ENCODE data around the gene ITFG2.

Gene ITFG2

GRCh38 chr12:2820432-2820831, 8.0 kb downstream of the ITFG2 start:
- H3K4me1 ChIP-seq (ENCODE audit: insufficient read depth, low read length, poor library complexity, severe bottlenecking): no peaks in the 10 kb centered on the region
- TF ChIP-seq CTCF (conservative IDR thresholded peaks at IDR 0.05; ENCODE audit: low read length) (no peak), EZH2phosphoT487 (IDR thresholded peaks at IDR 0.05; ENCODE audit: borderline replicate concordance) (no peak)
- no peaks in the 10 kb centered on the region for H3F3A ChIP-seq (ENCODE audit: low read depth)
- peaks cover 13% of the 10 kb centered on the region; the same call in 1 of the 2 replicates for H3K36me3 ChIP-seq (ENCODE audit: insufficient read depth, low read length)
- H3K79me2 ChIP-seq (ENCODE audit: insufficient read depth, low read length): no peaks in the 10 kb centered on the region
- H3K9me2 ChIP-seq (replicated peaks; ENCODE audit: low read depth, low read length): no peaks in the 10 kb centered on the region
- no peak overlapping the region for H3K9ac ChIP-seq (ENCODE audit: low read depth, low read length, poor library complexity, severe bottlenecking)
- no peaks in the 10 kb centered on the region for H4K20me1 ChIP-seq (ENCODE audit: insufficient read depth, low read length, poor library complexity, severe bottlenecking)
- H3K27me3 ChIP-seq (ENCODE audit: insufficient read depth, low read length, poor library complexity, severe bottlenecking): no peaks in the 10 kb centered on the region
- no peak overlapping the region for H3K4me3 ChIP-seq (ENCODE audit: low read length, poor library complexity, severe bottlenecking)
- no peaks in the 10 kb centered on the region for H3K9me3 ChIP-seq (ENCODE audit: insufficient read depth, low read depth, low read length)
- H3K4me2 ChIP-seq (ENCODE audit: low read depth, low read length, poor library complexity, severe bottlenecking): no peak overlapping the region
- H2AFZ ChIP-seq (ENCODE audit: low read length): no peak overlapping the region

GRCh38 chr12:2823483-2823882, 11.0 kb downstream of the ITFG2 start:
- Histone ChIP-seq H3K4me1 (ENCODE audit: insufficient read depth, low read length, poor library complexity, severe bottlenecking) (no peaks in the 10 kb centered on the region), H3K36me3 (ENCODE audit: insufficient read depth, low read length) (peaks cover 9% of the 10 kb centered on the region; the same call in 1 of the 2 replicates), H4K20me1 (ENCODE audit: insufficient read depth, low read length, poor library complexity, severe bottlenecking) (no peaks in the 10 kb centered on the region), H3K9ac (ENCODE audit: low read depth, low read length, poor library complexity, severe bottlenecking) (no peak overlapping the region), H3K79me2 (ENCODE audit: insufficient read depth, low read length) (no peaks in the 10 kb centered on the region), H3K27me3 (ENCODE audit: insufficient read depth, low read length, poor library complexity, severe bottlenecking) (no peaks in the 10 kb centered on the region), H3K4me3 (ENCODE audit: low read length, poor library complexity, severe bottlenecking) (no peak overlapping the region), H2AFZ (ENCODE audit: low read length) (no peak overlapping the region), H3F3A (ENCODE audit: low read depth) (no peaks in the 10 kb centered on the region), H3K4me2 (ENCODE audit: low read depth, low read length, poor library complexity, severe bottlenecking) (no peak overlapping the region), H3K9me3 (ENCODE audit: insufficient read depth, low read depth, low read length) (no peaks in the 10 kb centered on the region), H3K9me2 (replicated peaks; ENCODE audit: low read depth, low read length) (no peaks in the 10 kb centered on the region)
- TF ChIP-seq CTCF (conservative IDR thresholded peaks at IDR 0.05; ENCODE audit: low read length): no peak
- no peak for TF ChIP-seq EZH2phosphoT487 (IDR thresholded peaks at IDR 0.05; ENCODE audit: borderline replicate concordance)

- H3K79me2 ChIP-seq (ENCODE audit: insufficient read depth, low read length): no peaks in the 10 kb centered on the region
- H3K27me3 ChIP-seq (ENCODE audit: insufficient read depth, low read length, poor library complexity, severe bottlenecking): no peaks in the 10 kb centered on the region
- no peaks in the 10 kb centered on the region for H4K20me1 ChIP-seq (ENCODE audit: insufficient read depth, low read length, poor library complexity, severe bottlenecking)
- no peaks in the 10 kb centered on the region for H3F3A ChIP-seq (ENCODE audit: low read depth)
- TF ChIP-seq EZH2phosphoT487 (IDR thresholded peaks at IDR 0.05; ENCODE audit: borderline replicate concordance) (no peak), CTCF (conservative IDR thresholded peaks at IDR 0.05; ENCODE audit: low read length) (no peak)
- no peak overlapping the region for H2AFZ ChIP-seq (ENCODE audit: low read length)
- H3K4me2 ChIP-seq (ENCODE audit: low read depth, low read length, poor library complexity, severe bottlenecking): no peak overlapping the region
- no peaks in the 10 kb centered on the region for H3K9me2 ChIP-seq (replicated peaks; ENCODE audit: low read depth, low read length)
- H3K4me1 ChIP-seq (ENCODE audit: insufficient read depth, low read length, poor library complexity, severe bottlenecking): no peaks in the 10 kb centered on the region
- no peaks in the 10 kb centered on the region for H3K9me3 ChIP-seq (ENCODE audit: insufficient read depth, low read depth, low read length)
- H3K36me3 ChIP-seq (ENCODE audit: insufficient read depth, low read length): peaks cover 9% of the 10 kb centered on the region; the same call in 1 of the 2 replicates
- no peak overlapping the region for H3K9ac ChIP-seq (ENCODE audit: low read depth, low read length, poor library complexity, severe bottlenecking)
- H3K4me3 ChIP-seq (ENCODE audit: low read length, poor library complexity, severe bottlenecking): no peak overlapping the region
Measured at GRCh38 chr12:2824541-2824940, 12.1 kb downstream of the ITFG2 start.

Measured in Loucy (cell line).